Fibroblast of the conjunctiva (primary cell): Measurements from ENCODE around the gene RAB3GAP2.
"Not testable (repeated sequence)": the region's sequence is repeated elsewhere in the genome, so short reads cannot be mapped to it uniquely, and the experiment has no call there.

ENCODE experiments used
- DNase-seq: peaks from one replicate; pipeline ENCODE4 v3.0.0-alpha.2; 2010; ENCODE audit warnings: low read depth

RAB3GAP2 gene, protein sequence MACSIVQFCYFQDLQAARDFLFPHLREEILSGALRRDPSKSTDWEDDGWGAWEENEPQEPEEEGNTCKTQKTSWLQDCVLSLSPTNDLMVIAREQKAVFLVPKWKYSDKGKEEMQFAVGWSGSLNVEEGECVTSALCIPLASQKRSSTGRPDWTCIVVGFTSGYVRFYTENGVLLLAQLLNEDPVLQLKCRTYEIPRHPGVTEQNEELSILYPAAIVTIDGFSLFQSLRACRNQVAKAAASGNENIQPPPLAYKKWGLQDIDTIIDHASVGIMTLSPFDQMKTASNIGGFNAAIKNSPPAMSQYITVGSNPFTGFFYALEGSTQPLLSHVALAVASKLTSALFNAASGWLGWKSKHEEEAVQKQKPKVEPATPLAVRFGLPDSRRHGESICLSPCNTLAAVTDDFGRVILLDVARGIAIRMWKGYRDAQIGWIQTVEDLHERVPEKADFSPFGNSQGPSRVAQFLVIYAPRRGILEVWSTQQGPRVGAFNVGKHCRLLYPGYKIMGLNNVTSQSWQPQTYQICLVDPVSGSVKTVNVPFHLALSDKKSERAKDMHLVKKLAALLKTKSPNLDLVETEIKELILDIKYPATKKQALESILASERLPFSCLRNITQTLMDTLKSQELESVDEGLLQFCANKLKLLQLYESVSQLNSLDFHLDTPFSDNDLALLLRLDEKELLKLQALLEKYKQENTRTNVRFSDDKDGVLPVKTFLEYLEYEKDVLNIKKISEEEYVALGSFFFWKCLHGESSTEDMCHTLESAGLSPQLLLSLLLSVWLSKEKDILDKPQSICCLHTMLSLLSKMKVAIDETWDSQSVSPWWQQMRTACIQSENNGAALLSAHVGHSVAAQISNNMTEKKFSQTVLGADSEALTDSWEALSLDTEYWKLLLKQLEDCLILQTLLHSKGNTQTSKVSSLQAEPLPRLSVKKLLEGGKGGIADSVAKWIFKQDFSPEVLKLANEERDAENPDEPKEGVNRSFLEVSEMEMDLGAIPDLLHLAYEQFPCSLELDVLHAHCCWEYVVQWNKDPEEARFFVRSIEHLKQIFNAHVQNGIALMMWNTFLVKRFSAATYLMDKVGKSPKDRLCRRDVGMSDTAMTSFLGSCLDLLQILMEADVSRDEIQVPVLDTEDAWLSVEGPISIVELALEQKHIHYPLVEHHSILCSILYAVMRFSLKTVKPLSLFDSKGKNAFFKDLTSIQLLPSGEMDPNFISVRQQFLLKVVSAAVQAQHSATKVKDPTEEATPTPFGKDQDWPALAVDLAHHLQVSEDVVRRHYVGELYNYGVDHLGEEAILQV (N-terminal part only)

DNA sequence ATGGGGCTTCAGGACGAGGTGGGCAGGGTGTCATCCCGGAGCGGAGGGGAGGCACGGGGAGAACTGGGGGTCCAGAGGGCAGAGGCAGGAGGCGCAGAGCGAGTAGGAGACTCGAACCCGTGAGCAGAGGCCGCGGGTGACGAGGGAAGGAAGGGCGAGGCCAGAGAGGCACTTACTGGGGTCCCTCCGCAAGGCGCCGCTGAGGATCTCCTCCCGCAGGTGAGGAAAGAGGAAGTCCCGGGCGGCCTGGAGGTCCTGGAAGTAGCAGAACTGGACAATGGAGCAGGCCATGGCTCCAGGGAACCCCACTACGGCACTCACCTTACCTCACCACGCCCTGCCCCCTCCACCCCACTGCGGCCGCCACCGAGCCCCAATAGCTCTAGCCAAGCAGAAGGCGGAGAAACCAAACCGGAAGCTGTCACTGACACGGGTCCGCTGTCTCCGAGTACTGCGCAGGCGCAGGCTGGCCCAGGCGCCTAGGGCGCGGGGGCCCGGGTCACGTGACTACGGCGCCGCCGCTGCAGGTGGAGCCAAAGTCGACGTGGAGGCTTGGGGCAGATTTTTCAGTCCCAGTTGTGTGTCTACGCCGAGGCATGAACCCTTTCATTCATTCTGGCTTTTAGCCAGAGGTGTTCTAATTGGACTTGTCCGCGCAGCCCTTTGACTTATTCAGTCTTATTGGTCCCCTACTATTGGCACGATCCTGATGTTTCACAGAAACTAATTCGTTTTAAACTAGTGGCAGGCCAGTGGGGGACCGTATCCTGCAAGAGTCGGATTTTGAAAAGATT, at the start of gene RAB3GAP2:
RAB3GAP2 (minus strand) TSS at position 407 of the 794 bp plus-strand sequence; CDS start at position 291, 116 bp downstream.
- DNase-seq: peak; percentile 90

DNA sequence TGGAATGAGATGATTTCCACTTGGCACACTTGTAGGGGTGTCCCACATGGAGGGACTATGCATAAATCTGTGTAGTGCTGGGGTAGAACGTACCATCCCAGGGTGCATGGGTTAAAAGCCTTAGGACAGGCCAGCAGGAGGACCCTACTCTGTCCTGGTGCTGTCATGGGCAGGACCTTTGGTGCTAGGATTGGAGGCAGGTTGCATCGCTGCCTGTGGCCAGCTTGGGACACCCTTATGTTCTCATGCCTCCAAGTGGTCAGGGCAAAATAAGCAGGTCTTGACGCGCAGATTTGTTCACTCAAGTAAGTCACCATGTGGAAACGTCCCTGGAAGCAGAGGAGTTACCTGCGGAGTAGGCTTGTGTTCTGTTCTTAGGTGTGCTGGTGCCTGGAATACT, 49.5 kb upstream of the RAB3GAP2 start:
- DNase-seq: no peak

DNA sequence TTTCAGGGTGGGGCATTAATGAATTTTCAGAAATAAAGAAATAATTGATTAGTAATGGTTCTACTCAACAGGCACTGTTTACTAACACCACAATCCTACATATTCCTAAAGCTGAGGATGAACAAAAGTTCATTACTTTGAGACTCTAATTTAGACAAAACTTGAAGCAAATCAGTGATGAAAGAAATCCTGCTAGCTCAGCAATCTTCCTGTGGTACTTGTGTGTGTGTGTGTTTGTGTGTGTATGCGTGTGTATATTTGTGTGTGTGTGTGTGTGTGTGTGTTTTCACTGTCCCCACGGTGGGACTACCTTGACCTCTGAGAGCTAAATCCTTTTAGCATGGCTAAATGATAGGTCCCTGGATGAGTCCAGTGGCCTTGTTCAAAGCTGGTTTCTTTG, 48.5 kb upstream of the RAB3GAP2 start:
- no peak for DNase-seq

DNA sequence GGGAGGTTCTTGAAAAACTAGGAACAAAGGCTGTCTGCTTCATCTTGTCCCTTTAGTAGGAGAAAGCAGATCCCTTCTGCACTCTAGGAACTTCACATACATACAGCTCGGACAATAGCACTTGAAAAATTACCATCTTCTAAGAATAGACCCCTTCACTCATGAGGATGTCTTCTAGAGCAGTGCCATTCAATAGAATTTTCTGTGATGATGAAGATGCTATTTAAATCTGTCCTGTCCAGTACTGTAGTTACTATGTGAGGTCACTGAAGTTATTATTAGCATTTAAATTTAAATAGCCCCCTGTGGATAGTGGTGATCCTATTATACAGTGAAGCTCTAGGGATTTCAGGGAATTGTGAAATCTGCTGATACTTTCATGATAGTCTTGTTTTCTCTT, 46.4 kb upstream of the RAB3GAP2 start:
- DNase-seq: no peak

DNA sequence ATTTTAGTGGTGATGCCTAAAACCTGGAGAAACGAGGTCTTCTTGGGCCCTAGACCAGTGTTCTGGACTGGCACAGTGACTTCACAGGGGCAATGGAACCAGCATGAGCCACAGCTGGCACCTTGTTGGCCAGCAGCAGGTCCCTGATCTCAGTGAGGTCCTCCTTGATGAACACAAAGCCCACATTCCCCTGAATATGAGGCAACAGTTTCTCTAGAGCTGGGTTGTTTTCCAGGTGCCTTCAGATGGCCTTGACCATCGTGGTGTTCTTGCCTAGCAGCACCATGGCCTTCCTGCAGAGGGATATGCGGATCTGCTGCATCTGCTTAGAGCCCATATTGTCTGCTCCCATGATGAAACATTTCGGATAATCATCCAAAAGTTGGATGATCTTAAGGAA, 44.9 kb upstream of the RAB3GAP2 start:
- DNase-seq: no peak

DNA sequence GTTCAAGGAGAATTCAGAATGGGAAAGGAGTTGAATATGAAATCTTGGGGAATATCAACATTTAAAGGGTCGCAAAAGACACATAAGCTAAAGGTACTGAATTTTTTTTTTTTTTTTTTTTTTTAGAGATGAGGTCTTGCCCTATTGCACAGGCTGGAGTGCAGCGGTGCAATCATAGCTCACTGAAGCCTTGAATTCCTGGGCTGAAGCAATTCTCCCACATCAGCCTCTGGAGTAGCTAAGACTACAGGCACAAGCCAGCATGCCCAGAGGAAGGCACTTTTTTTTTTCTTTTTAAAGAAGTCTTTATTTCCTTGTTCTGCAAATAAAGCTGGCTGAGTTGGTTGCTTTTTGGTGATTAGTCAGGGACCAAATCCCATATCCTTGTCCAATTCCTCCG, 44.1 kb upstream of the RAB3GAP2 start:
- DNase-seq: no peak

DNA sequence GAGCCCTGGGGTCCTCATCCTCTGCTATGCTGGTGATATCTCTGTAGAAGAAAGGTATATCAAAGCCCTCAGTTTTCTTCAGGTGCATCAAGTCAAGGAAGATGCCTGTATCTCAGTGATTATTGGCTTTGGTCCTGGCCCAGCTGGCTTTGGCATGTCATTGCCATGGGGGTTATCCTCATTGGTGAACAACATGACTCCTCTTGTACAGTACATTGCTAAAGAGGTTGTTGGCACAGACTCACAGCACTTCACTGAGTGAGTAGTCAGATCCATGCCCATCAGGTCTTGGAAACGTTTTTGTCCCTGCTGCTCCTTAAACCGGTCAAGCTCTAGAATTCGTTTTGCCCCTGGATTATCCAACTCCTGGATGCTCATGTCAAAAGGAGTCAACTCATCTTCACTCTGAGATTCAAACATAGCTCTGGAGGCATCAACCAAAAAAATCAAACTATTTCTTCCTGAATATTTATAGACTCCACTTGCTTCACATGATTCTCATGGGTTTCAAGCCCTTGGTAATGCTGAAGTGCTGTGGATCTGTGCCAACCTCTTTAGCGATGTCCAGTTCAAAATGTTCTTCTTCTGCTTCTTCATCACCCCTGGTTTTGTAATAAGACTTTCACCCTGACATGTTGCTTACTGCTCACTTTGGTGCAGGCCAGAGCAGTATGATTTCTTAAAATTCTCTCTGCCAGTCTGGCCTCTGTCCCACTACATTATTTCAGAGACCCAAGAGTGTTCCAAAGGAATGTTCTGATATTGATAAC, 43.0 kb upstream of the RAB3GAP2 start:
- DNase-seq: no peak

DNA sequence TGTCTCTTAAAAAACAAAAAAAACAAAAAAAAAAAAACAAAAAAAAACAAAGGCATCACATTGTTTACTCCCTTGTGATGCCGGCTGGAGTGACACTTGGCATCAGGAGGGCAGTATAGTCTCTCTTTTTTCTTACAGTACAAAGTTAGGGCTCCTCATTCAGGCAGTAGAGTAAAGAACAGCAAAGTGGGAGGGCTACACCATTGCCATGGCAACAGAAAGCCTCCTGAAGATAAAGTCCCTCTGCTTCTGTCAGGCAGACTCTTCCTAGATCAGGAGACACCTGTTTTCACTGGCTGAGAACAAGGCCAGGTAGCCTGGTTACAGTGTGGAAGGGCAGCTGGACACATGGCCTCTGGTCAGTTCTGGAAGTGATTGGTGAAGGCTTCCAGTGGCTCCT, 41.3 kb upstream of the RAB3GAP2 start:
- no peak for DNase-seq

DNA sequence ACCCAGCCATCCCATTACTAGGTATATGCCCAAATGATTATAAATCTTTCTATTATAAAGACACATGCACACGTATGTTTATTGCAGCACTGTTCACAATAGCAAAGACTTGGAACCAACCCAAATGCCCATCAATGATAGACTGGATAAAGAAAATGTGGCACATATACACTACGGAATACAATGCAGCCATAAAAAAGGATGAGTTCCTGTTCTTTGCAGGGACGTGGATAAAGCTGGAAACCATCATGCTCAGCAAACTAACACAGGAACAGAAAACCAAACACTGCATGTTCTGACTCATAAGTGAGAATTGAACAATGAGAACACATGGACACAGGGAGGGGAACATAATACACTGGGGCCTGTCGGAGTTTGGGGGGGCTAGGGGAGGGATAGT, 37.9 kb upstream of the RAB3GAP2 start:
- DNase-seq: not testable (repeated sequence)

DNA sequence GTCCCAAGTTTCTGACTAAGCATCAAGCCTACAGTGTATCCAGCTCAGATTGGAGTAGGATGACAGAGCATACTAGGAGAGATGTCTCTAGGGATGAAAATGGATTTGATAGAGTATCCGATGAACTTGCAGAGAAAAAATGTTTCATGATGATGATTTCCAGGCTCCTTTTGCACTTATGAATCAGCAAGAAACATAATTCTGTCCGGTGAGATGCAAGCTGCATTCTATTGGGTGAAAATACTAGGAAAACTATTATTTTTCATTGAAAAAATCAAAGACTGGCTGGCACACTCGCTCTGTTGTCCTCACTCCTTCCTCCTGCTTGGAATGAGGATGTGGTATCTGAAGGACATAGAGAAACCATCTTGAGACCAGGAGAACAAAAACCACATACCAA, 35.4 kb upstream of the RAB3GAP2 start:
- no peak for DNase-seq

DNA sequence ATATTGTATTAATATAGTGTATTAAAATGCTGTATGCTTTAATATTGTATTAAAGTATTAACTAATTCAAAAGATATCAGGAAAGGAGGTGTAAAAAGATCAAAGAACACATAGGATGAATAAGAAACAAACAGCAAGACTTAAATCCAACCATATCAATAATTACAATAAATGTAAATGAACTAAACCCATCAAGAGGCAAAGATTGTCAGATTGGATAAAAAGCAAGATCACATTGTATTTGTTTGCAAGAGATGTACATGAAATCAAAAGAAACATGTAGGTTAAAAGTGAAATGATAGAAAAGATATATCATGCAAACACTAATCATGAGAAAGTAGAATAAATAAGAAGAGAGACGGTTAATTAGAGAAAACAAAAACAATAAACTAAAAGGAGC, 34.1 kb upstream of the RAB3GAP2 start:
- no peak for DNase-seq

DNA sequence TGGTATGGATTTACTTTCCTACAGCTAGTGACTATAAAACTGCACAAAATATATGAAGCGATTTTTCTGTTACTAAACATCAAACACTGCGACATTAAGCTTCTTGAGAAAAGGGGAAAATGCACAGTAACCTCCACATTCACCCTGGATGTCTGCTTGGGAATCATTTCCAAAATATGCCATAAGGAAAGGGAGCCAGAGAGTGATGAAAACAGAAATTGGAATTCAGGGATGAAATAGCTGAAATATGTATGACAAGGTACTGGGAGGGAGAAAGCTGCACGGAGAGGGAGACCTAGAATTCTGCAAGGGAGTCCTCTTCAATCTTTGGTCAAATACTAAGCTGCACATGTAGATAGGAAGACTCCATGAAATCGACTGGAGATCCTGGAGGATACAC, 31.6 kb upstream of the RAB3GAP2 start:
- no peak for DNase-seq

DNA sequence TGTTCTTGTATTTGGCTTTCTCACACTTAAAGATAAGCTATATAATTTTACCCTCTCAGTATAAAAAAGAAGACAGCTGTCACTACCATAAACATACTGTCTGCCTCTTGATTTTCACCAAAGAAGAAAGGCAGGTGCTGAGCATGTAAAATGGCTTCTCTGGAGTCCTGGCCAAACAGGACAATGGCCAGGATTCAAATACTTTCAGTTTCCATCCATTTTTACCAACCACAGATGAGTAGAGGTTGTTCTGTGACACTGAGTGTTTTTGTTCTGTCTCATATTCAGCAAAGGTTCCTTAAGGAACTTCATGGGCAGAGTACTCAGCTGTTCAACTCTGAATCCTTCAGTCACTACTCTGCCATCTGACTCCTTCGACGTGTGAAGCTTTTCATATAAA, 29.4 kb upstream of the RAB3GAP2 start:
- no peak for DNase-seq

DNA sequence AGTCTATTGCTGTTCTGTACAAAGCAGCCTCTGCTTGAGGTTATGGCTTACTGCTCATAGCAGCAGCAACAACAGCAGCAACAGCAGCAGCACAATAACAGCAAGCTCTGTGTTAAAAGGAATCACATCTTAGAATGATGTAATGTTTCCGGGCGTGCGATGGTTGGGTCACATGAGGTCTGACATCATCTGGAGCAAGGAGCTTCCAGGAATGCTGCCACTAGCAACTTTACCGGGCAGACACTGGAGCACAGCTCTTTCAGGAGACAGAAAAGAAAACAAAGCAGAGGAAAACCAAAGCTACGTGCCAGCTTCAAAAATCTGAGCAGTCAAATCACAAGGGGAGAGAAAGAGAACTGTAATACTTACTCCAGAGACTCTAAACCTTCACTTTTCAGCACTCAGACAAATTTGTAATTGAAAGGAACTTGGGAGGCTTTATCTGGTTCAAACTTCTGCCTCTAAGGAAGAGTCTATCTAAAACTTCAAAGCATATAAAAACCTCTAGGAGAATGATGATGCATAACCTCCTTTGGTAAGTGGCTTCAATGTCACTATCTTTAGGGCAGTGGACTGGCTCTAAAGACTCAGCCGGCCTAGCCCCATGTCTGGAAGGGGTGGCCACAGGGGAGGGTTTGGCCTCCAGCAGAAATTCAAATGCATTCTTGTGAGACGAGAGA, 28.3 kb upstream of the RAB3GAP2 start:
- peak; percentile 73 for DNase-seq

DNA sequence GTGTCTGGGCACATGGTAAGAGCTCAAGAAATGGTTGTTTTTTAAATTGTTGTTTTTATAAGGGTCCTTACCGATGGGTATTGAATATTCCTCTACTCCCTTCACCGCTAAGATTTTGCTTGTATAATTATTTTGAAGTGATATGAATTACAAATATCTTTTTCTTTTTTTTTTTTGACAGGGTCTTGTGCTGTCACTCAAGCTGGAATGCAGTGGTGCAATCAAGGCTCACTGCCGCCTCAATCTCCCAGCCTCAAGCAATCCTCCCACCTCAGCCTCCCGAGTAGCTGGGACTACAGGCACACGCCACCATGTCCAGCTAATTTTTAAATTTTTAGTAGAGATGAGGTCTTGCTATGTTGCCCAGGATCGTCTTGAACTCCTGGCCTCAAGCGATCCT, 27.1 kb upstream of the RAB3GAP2 start:
- no peak for DNase-seq

DNA sequence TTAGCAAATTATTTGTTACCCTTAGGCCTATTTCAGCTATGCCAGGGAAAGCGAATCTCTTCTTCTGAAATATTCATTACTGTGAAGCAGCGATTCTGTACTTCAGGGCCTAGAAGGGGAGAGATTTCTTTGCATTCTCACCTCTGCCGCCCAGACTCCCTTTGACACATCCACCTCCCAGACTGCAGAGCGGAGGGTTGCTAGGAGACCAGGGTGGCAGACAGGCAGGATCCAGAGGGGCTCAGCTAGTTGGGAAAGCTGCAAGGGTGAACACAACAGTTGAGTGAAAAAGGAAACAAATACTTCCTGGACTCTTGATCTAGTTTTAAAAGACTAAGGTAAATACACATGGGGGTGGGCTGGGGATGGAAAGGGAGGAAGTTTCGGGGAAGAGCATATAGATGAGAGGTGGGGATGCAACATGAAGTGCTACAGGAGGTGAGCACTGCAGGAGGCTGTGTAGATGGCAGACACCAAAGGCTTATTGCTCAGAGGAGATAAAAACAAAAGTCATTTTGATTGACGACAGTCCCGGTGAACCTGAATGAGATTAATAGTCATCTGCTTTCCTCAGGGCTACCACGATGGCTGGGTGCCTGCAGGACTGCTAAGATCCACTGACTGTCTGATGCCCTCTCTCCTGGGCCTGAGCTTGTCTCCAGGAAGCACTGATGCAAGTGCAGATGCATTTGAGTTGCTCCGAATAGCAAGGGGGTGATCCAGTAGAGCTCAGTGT, 26.4 kb upstream of the RAB3GAP2 start:
- DNase-seq: no peak

DNA sequence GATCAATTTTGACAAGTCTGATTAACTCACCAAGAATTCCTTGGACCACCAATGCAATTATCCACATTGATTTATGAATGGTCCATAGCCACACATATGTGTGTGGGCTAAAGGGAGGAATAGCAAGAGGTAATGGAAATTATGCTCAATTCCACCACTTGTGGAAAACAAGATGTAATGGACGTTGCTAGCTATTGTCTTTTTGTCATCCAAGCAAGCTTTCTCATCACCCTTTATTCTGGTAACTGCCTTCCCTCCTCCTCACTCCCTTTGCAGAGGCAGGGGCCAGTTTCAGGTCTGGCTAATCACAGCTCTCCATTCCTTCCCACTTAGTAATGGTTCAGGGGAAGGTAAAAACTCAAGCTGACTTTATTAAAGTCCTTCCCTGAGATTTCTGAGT, 24.7 kb upstream of the RAB3GAP2 start:
- no peak for DNase-seq

DNA sequence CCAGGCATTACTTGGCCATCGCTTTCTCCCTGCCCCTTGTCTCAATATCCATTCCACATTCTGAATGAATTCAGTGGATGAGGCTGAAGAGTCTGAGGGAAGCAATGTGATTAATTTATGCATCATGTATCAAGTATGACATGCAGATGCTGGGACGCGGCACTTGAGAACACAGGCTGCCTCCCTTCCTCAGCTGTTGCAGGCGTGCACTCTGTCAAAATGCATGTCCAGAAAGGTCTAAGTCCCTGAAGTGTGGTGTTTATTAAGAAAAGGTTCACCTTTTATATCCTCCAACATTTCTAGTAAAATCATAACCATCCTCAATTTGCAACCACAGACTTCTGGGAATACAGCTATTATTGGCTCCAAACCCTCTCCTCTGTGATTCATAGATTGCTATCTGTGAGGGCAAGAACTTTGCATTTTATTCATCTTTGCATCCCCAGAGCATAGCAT, 22.6 kb upstream of the RAB3GAP2 start:
- peak; percentile 4 for DNase-seq

DNA sequence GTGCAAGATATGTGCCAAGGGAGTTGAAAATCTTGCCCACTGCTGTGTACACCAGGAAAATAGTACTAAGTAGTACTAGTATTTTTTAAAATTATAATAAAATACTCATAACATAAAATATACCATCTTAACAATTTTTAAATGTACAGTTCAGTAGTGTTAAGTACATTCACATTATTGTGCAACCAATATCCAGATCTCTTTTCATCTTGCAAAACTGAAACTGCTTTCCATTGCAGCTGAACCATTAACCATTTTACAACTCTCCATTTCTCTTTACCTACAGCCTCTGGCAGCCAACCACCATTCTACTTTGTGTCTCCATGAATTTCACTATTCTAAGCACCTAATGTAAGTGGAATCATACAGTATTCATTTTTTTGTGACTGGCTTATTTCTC, 19.3 kb upstream of the RAB3GAP2 start:
- DNase-seq: no peak
